ENCODE data around the gene PRPF40B. TPM values are rescaled to one million over a fixed set of nuclear protein-coding genes. Genes with fewer than 3 reads are reported as not detected.

Gene PRPF40B
- total and polyA plus RNA-seq, 12 donors, result 7.2 to 125 (median 24.8) TPM

GRCh38 chr12:49580572-49581535, 42.5 kb upstream of the PRPF40B start:
- Histone ChIP-seq H3K27me3 (no peaks in the 10 kb centered on the region), H3K36me3 (replicated peaks in 1 of 2) (no peaks in the 10 kb centered on the region), H3K27ac (peak overlapping the region in 1 of 5 donors; percentile 7), H3K4me3 (no peak overlapping the region), H3K4me1 (replicated peaks in 1 of 2) (peaks cover 0 to 6% of the 10 kb centered on the region in 2 donors), H3K9me3 (replicated peaks in 1 of 3) (no peaks in the 10 kb centered on the region)
- WGBS, 4 donors, result 19 to 39% (median 26%) methylated on average over 5 to 8 of the region's 8 CpGs
- peak; percentile 71 to 91 (median 82) for DNase-seq
- no peak for TF ChIP-seq POLR2A (IDR thresholded peaks at IDR 0.05)
- TF ChIP-seq CTCF (IDR thresholded peaks at IDR 0.05), result peak; percentile 64 to 81 (median 72)
- intact Hi-C loops (cut with DNase I), result no loop called here

GRCh38 chr12:49582201-49582600, 41.2 kb upstream of the PRPF40B start:
- no peak overlapping the region for H3K4me3 ChIP-seq
- H3K4me1 ChIP-seq (replicated peaks in 1 of 2), result peaks cover 0 to 6% of the 10 kb centered on the region in 2 donors
- no peak overlapping the region for H3K27ac ChIP-seq
- WGBS, 4 donors, result 73 to 93% (median 80%) methylated on average over 1 of the region's 1 CpG
- intact Hi-C loops (cut with DNase I), result no loop called here
- H3K36me3 ChIP-seq (replicated peaks in 1 of 2), result no peaks in the 10 kb centered on the region
- H3K9me3 ChIP-seq (replicated peaks in 1 of 3), result no peaks in the 10 kb centered on the region
- no peak for DNase-seq
- TF ChIP-seq POLR2A (IDR thresholded peaks at IDR 0.05), result no peak
- no peak for TF ChIP-seq CTCF (IDR thresholded peaks at IDR 0.05)
- no peaks in the 10 kb centered on the region for H3K27me3 ChIP-seq

DNA sequence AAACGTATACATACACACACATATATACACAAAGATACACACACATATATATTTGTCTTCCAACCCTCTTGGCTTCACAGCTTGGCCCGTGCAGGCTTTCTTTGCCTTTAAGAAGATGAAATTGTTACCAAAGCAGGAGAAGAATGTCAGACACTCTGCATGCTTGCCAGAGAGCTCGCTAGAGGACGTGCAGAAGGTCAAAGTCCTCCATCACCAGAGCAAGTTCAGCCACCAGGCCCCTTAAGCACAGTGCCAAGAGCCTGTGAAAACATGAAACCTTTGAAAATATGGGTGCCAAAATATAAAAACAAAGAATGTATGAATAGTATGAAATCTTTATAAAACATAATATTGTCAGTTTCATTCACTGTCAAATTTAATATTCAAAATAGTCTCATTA, 40.5 kb upstream of the PRPF40B start:
- Histone ChIP-seq H3K27me3 (no peaks in the 10 kb centered on the region), H3K4me1 (replicated peaks in 1 of 2) (peaks cover 0 to 6% of the 10 kb centered on the region in 2 donors), H3K36me3 (replicated peaks in 1 of 2) (no peaks in the 10 kb centered on the region), H3K9me3 (replicated peaks in 1 of 3) (no peaks in the 10 kb centered on the region), H3K27ac (no peak overlapping the region), H3K4me3 (no peak overlapping the region)
- intact Hi-C loops (cut with DNase I), result no loop called here
- peak in 5 of 7 donors; percentile 47 to 67 (median 50) for DNase-seq
- 13 to 45% (median 34%) methylated on average over 4 of the region's 4 CpGs for WGBS, 4 donors
- no peak for TF ChIP-seq POLR2A (IDR thresholded peaks at IDR 0.05)
- no peak for TF ChIP-seq CTCF (IDR thresholded peaks at IDR 0.05)

DNA sequence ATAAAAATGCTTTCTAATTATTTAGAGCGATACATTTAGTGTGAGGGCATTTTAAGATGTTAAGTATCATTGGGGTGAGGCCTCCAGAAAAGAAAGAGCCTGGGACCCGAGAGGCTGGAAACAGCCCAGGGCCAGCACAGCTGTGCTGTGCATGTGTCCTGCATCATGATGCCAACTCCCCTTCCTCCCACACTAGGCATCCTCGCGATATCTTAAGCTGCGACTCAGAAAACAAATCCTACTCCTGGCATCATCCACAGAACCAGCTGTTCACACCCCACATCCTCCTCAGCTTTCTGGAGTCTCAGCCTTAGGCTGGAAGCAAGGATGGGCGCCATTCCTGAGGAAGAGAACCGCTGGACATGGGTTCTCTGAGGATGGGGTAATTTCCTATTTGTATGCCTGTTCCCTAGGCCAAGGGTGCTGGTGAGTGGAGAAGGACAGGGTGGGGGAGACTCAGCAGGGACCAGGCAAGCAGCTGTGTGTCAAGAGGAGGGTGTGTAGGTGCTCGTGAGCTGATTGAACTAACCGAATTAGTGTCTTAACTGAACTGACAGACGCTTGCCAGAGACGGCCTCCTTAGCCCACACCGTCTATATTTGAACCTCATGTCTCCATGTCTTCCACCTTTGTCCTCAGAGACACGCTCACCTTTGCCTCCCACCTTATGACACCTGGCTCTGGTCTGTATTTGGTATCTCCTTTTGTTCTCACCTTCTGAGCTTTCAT, 39.8 kb upstream of the PRPF40B start:
- intact Hi-C loops (cut with DNase I), result no loop called here
- DNase-seq, result no peak
- H3K27ac ChIP-seq, result peak overlapping the region in 1 of 5 donors; percentile 68

More for the DNA sequence above, 39.8 kb upstream of the PRPF40B start:
- Histone ChIP-seq H3K4me3 (no peak overlapping the region), H3K36me3 (replicated peaks in 1 of 2) (no peaks in the 10 kb centered on the region), H3K9me3 (replicated peaks in 1 of 3) (no peaks in the 10 kb centered on the region), H3K27me3 (no peaks in the 10 kb centered on the region), H3K4me1 (replicated peaks in 1 of 2) (peaks cover 0 to 6% of the 10 kb centered on the region in 2 donors)
- 73 to 83% (median 80%) methylated on average over 13 of the region's 13 CpGs for WGBS, 4 donors
- TF ChIP-seq CTCF (IDR thresholded peaks at IDR 0.05) (no peak), POLR2A (IDR thresholded peaks at IDR 0.05) (no peak)

Data from adrenal gland (tissue), 12 donors.